T-cell (primary cell): ENCODE data around the gene KLK8. TPM values are rescaled to one million over a fixed set of nuclear protein-coding genes. Genes with fewer than 3 reads are reported as not detected.
"Not testable (repeated sequence)": the region's sequence is repeated elsewhere in the genome, so short reads cannot be mapped to it uniquely, and the experiment has no call there.

Experiments
- ATAC-seq, 4 experiments: fragments of 200-7000 bp in 3 of 4; fragments of 150-1000 bp in 1 of 4; cut with Tn5 transposase; replicated peaks in 1 of 4; 1 replicate in 3 of 4; 2 replicates in 1 of 4; pipeline ENCODE4 v1.10.0; 2021; ENCODE audit warnings: moderate library complexity in 3 of 4, mild to moderate bottlenecking in 2 of 4, moderate number of reproducible peaks in 1 of 4
- CTCF ChIA-PET, 2 donors: fragments of 300-600 bp; sonication (Branson Sonifier 250); formaldehyde crosslinking; loops; one replicate each; lab custom pipeline; 2022; ENCODE audit warnings: antibody characterized with exemption in 2 of 2; lab: Charles Lee
- POLR2A ChIA-PET, 2 donors: fragments of 300-600 bp; sonication (Branson Sonifier 250); formaldehyde crosslinking; loops; one replicate each; lab custom pipeline; 2022; ENCODE audit warnings: antibody characterized with exemption in 2 of 2; lab: Charles Lee
- DNase-seq, 35 experiments: peaks; one replicate each; pipeline versions ENCODE4 v3.0.0 to v3.0.0-alpha.2; 2013 to 2023
- H3K27ac ChIP-seq: one replicate; pipeline ENCODE4 v1.5.1; 2013; ENCODE audit warnings: low read length
- H3K27me3 ChIP-seq, 2 experiments: replicated peaks in 1 of 2; 1 replicate in 1 of 2; 2 replicates in 1 of 2; pipeline versions ENCODE4 v1.6.1 to v1.7.0; 2013; ENCODE audit warnings: low read length in 1 of 2, mixed read lengths in 1 of 2; ENCODE audit not compliant: control insufficient read depth in 2 of 2, insufficient read depth in 2 of 2; ENCODE audit errors: extremely low read depth in 1 of 2
- H3K36me3 ChIP-seq, 2 donors: 1 replicate in 1 of 2; 2 replicates in 1 of 2; pipeline versions ENCODE4 v1.6.1 to v1.7.0; 2013; ENCODE audit warnings: low read length in 1 of 2; ENCODE audit not compliant: control insufficient read depth in 2 of 2, insufficient read depth in 1 of 2; ENCODE audit errors: extremely low read depth in 1 of 2
- H3K4me1 ChIP-seq, 2 experiments: 1 replicate in 1 of 2; 2 replicates in 1 of 2; pipeline versions ENCODE4 v1.6.1 to v1.7.0; 2013; ENCODE audit warnings: low read length in 2 of 2, mixed read lengths in 1 of 2; ENCODE audit not compliant: insufficient read depth in 2 of 2, control insufficient read depth in 1 of 2; ENCODE audit errors: extremely low read depth in 1 of 2
- H3K4me3 ChIP-seq, 2 donors: 1 replicate in 1 of 2; 2 replicates in 1 of 2; pipeline versions ENCODE4 v1.5.1 to v1.7.0; 2013; ENCODE audit warnings: mild to moderate bottlenecking in 2 of 2, low read length in 1 of 2, moderate library complexity in 1 of 2; ENCODE audit not compliant: control insufficient read depth in 1 of 2; ENCODE audit errors: extremely low read depth in 1 of 2
- H3K9me3 ChIP-seq: 2 replicates; pipeline ENCODE4 v1.7.0; 2013
- H3K27ac Mint-ChIP-seq, 2 donors: one replicate each; pipeline ENCODE4 v1.8.0; 2020 to 2021; ENCODE audit warnings: mild to moderate bottlenecking in 2 of 2, mixed read lengths in 2 of 2
- H3K27me3 Mint-ChIP-seq, 2 donors: one replicate each; pipeline ENCODE4 v1.8.0; 2021 to 2022; ENCODE audit warnings: mixed read lengths in 2 of 2
- H3K36me3 Mint-ChIP-seq: one replicate; pipeline ENCODE4 v1.8.0; 2021; ENCODE audit warnings: mixed read lengths
- H3K4me1 Mint-ChIP-seq, 3 donors: one replicate each; pipeline ENCODE4 v1.8.0; 2020 to 2022; ENCODE audit warnings: mixed read lengths in 3 of 3, mild to moderate bottlenecking in 1 of 3
- H3K4me3 Mint-ChIP-seq, 3 donors: one replicate each; pipeline ENCODE4 v1.8.0; 2020 to 2022; ENCODE audit warnings: mild to moderate bottlenecking in 3 of 3, mixed read lengths in 3 of 3, moderate library complexity in 3 of 3
- H3K9me3 Mint-ChIP-seq, 3 donors: one replicate each; pipeline ENCODE4 v1.8.0; 2020 to 2022; ENCODE audit warnings: mixed read lengths in 3 of 3
- WGBS: methylation state at CpG from one replicate; pipeline ENCODE4 v1.1.5; 2013; ENCODE audit warnings: missing lambda C conversion rate; ENCODE audit not compliant: insufficient coverage; 5-methylcytosine and 5-hydroxymethylcytosine counted together
- total RNA-seq, 35 experiments: library from RNA in 6 of 35; stranded (reverse) in 6 of 35; fragments of 120-200 nt in 1 of 35; gene quantifications; one replicate each; pipeline versions ENCODE4 v1.2.1 to v1.2.4 and lab custom pipeline; 2013 to 2026

KLK8 gene
- total RNA-seq, 5 donors from 2014 or later (not counting 1 experiment from before 2014, with no cell fraction given), result not detected

DNA sequence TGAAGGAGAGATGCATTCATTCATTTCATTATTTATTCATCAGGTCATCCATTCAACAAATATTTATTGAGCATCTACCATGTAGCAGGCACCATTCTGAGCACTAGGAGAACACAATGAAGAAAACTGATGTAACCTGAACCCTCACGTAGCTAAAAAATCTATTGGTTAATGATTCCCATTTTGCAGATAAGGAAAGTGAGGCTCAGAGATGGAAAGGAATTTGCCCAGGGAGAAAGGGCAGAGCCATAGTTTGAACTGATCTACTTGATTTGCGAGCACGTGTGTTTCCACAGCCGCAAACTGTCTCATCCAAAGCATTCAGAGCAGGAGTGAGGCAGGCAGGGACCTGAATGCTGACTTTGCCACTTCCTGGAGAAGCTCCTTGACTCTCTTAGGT is 2.7 kb downstream of the KLK8 start:
- no peak overlapping the region for H3K27ac ChIP-seq
- Mint-ChIP-seq H3K4me3 (no peak overlapping the region), H3K4me1 (peaks cover 0 to 3% (median 0%) of the 10 kb centered on the region in 3 donors), H3K27me3 (peaks cover 32 to 58% of the 10 kb centered on the region in 2 donors), H3K9me3 (no peaks in the 10 kb centered on the region), H3K36me3 (no peaks in the 10 kb centered on the region), H3K27ac (no peak overlapping the region)
- H3K4me1 ChIP-seq, result no peaks in the 10 kb centered on the region
- 78% methylated on average over 4 of the region's 4 CpGs for WGBS
- no peaks in the 10 kb centered on the region for H3K9me3 ChIP-seq
- ChIA-PET POLR2A (no interaction called here), CTCF (no interaction called here)
- H3K27me3 ChIP-seq, result peaks cover 0 to 67% of the 10 kb centered on the region in 2 experiments
- no peak for DNase-seq
- no peak for ATAC-seq
- no peaks in the 10 kb centered on the region for H3K36me3 ChIP-seq
- H3K4me3 ChIP-seq, result no peak overlapping the region

DNA sequence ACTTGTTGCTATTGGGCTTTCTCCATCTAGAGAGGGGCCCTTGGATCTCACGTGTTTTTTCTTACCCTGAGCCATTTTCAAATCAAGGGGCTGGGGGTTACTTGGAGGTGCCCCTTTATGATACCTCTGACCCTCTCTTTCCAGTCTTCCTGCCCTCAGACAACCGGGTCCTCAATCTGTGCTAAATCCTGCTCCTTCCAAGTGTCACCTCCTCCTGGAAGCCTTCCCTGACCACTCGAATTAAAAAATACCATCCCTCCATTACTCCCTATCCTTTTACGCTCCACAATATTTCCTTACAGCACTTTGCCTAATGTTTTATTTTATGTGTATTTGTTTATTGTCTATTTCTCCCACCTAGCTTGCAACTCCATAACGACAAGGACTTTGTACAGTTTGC is 3.3 kb downstream of the KLK8 start:
- ChIA-PET CTCF (no interaction called here), POLR2A (no interaction called here)
- no peak overlapping the region for H3K4me3 Mint-ChIP-seq
- no peaks in the 10 kb centered on the region for H3K4me1 ChIP-seq
- H3K27me3 Mint-ChIP-seq, result peaks cover 26 to 53% of the 10 kb centered on the region in 2 donors
- no peaks in the 10 kb centered on the region for H3K9me3 ChIP-seq
- no peaks in the 10 kb centered on the region for H3K36me3 ChIP-seq
- DNase-seq, result no peak
- no peaks in the 10 kb centered on the region for H3K36me3 Mint-ChIP-seq
- no peak for ATAC-seq
- no peak overlapping the region for H3K4me3 ChIP-seq
- peaks cover 0 to 3% (median 0%) of the 10 kb centered on the region in 3 donors for H3K4me1 Mint-ChIP-seq
- H3K27ac Mint-ChIP-seq, result no peak overlapping the region
- WGBS, result 29% methylated on average over 1 of the region's 5 CpGs
- H3K27me3 ChIP-seq, result peaks cover 0 to 61% of the 10 kb centered on the region in 2 experiments
- H3K27ac ChIP-seq, result no peak overlapping the region
- H3K9me3 Mint-ChIP-seq, result no peaks in the 10 kb centered on the region

DNA sequence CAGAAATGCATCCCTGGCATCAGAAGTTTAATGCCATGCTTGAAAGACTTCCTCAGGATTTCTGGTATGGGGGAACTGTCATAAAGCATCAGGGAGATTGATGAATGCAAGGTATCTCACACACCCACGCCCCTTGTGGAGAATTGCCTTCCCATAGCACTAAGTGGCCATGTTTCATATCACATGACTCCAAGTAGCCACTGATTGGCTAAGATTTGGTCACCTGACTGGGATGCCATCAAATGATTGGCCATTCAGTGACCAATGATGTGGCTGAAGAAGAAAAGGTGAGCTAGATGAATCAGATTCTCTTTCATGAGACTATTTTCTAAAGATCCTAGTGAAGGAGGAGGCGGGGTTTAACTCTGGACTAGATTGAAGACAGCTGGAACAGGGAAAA is 7.3 kb downstream of the KLK8 start:
- Histone ChIP-seq H3K27me3 (peaks cover 0 to 26% of the 10 kb centered on the region in 2 experiments), H3K9me3 (no peaks in the 10 kb centered on the region), H3K4me1 (no peaks in the 10 kb centered on the region), H3K27ac (no peak overlapping the region), H3K4me3 (no peak overlapping the region), H3K36me3 (no peaks in the 10 kb centered on the region)
- Mint-ChIP-seq H3K9me3 (no peaks in the 10 kb centered on the region), H3K27me3 (peaks cover 34 to 39% of the 10 kb centered on the region in 2 donors), H3K27ac (no peak overlapping the region), H3K4me1 (no peaks in the 10 kb centered on the region), H3K4me3 (no peak overlapping the region), H3K36me3 (no peaks in the 10 kb centered on the region)
- no peak for ATAC-seq
- WGBS, result no CpG with 5 or more reads among the region's 2 CpGs
- CTCF ChIA-PET, result no interaction called here
- POLR2A ChIA-PET, result no interaction called here
- DNase-seq, result no peak

DNA sequence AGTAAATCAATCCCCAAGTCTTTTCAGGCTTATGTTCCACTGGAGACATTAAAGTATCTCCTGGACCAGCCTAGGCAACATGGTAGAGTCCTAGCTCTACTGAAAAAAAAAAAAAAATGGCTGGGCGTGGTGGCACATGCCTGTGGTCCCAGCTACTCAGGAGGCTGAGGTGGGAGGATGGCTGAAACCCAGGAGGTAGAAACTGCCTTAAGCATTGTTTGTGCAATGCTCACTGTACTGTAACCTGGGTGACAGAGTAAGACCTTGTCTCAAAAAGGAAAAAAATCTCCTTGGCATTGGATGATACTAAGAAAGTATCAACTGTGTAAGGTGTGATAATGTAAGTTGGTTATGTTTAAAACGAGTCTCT is 8.8 kb downstream of the KLK8 start:
- WGBS, result 0% methylated on average over 1 of the region's 2 CpGs
- ChIA-PET CTCF (interaction anchor here in 1 of 2 donors (0.7 kb wide), 1 partner anchor 28 kb away, joined by 8 read pairs; no protein-coding TSS in a partner anchor), POLR2A (no interaction called here)
- Histone ChIP-seq H3K9me3 (no peaks in the 10 kb centered on the region), H3K4me1 (no peaks in the 10 kb centered on the region), H3K27me3 (peaks cover 3 to 18% of the 10 kb centered on the region in 2 experiments), H3K4me3 (no peak overlapping the region), H3K36me3 (no peaks in the 10 kb centered on the region), H3K27ac (no peak overlapping the region)
- peaks cover 33 to 39% of the 10 kb centered on the region in 2 donors for H3K27me3 Mint-ChIP-seq
- H3K4me1 Mint-ChIP-seq, result no peaks in the 10 kb centered on the region
- no peak for DNase-seq
- H3K9me3 Mint-ChIP-seq, result no peaks in the 10 kb centered on the region
- no peaks in the 10 kb centered on the region for H3K36me3 Mint-ChIP-seq
- ATAC-seq, result no peak
- no peak overlapping the region for H3K4me3 Mint-ChIP-seq
- no peak overlapping the region for H3K27ac Mint-ChIP-seq

DNA sequence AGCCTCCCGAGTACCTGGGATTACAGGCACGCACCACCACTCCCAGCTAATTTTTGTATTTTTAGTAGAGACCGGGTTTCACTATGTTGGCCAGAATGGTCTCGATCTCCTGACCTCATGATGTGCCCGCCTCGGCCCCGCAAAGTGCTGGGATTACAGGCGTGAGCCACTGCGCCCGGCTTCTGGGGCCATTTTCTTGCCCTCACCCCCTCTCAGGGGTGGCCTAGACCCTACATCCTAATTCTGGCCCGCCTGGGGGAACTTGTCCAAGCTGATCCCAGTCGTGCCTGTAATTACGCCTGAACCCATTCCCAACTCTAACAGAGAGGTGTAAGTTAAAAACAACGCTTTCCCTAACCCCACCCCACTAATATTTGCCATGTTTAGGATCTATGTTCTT is 17.0 kb downstream of the KLK8 start:
- DNase-seq, ATAC-seq, H3K27ac Mint-ChIP-seq, H3K4me1 ChIP-seq, H3K4me1 Mint-ChIP-seq, H3K27ac ChIP-seq, H3K9me3 Mint-ChIP-seq, POLR2A ChIA-PET, H3K4me3 Mint-ChIP-seq, H3K4me3 ChIP-seq, H3K36me3 ChIP-seq, CTCF ChIA-PET, H3K9me3 ChIP-seq, H3K36me3 Mint-ChIP-seq: not testable (repeated sequence)
- 83% methylated on average over 8 of the region's 14 CpGs for WGBS
- H3K27me3 ChIP-seq, result peaks cover 3 to 41% of the 10 kb centered on the region in 2 experiments
- peaks cover 40 to 50% of the 10 kb centered on the region in 2 donors for H3K27me3 Mint-ChIP-seq

DNA sequence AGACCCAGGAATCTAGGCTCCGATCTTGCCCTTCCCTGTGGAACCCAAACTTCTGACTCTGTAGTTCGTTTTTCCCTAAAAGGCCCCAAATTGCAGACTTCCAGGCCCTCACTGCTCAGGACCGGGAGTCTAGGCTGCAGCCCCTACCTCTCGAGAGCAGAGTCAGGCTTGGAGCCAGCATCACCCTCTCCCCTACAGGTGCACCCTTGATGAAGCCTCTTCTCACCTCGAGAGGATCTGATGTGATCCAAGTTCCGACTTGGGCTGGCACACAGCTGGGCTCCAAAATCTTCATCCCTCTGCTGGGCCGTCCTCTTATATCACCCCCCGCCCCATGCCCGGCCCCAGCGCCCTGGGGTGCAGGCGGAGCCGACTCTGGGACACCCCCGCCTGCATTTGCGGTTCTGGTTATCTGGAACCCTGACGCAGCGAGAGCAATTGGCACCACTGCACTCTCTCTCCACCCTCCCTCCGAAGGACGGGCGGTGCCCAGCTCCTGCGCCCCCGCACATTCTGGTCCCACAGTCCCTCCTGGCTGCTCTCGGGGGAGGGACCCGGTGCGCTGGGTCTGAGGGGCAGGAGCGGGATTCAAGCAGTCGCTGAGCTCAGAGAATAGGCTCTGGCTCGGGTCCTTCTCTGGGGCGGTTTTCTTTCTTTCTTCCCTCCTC is 17.6 kb downstream of the KLK8 start, which contains the start of gene KLK7:
KLK7 (minus strand) TSS at position 293 of the 668 bp plus-strand sequence. CDS start 1,518 bp downstream, outside the sequence.
- 17% methylated on average over 21 of the region's 28 CpGs for WGBS
- CTCF ChIA-PET, result no interaction called here
- Histone ChIP-seq H3K27me3 (peaks cover 3 to 43% of the 10 kb centered on the region in 2 experiments), H3K36me3 (no peaks in the 10 kb centered on the region), H3K4me3 (no peak within 1 kb of the TSS), H3K4me1 (no peaks in the 10 kb centered on the region), H3K9me3 (no peaks in the 10 kb centered on the region), H3K27ac (no peak within 1 kb of the TSS)
- no peak within 1 kb of the TSS for H3K4me3 Mint-ChIP-seq
- no peak for DNase-seq
- no peaks in the 10 kb centered on the region for H3K9me3 Mint-ChIP-seq
- POLR2A ChIA-PET, result no interaction called here
- no peaks in the 10 kb centered on the region for H3K4me1 Mint-ChIP-seq
- no peak within 1 kb of the TSS for H3K27ac Mint-ChIP-seq
- no peak for ATAC-seq
- peaks cover 41 to 49% of the 10 kb centered on the region in 2 donors for H3K27me3 Mint-ChIP-seq
- H3K36me3 Mint-ChIP-seq, result no peaks in the 10 kb centered on the region
